Peyer's patch (tissue), 4 donors: ENCODE results near the gene DNASE1L3. TPM values are rescaled to one million over a fixed set of nuclear protein-coding genes. Genes with fewer than 3 reads are reported as not detected.

ENCODE experiments used
- DNase-seq, 3 donors: peaks; one replicate each; pipeline ENCODE4 v3.0.0-alpha.2; 2017 to 2019
- H3K27ac ChIP-seq, 4 donors: fragments of 200-600 bp; sonication (generic); one replicate each; pipeline ENCODE4 v1.5.1; 2016 to 2019
- H3K27me3 ChIP-seq, 2 donors: fragments of 200-600 bp; sonication (generic); one replicate each; pipeline ENCODE4 v1.5.1; 2019
- H3K36me3 ChIP-seq, 3 donors: fragments of 200-600 bp; sonication (generic); one replicate each; pipeline ENCODE4 v1.5.1; 2016 to 2019
- H3K4me1 ChIP-seq, 4 donors: fragments of 200-600 bp; sonication (generic); one replicate each; pipeline ENCODE4 v1.5.1; 2016 to 2019
- H3K4me3 ChIP-seq, 4 donors: fragments of 200-600 bp; sonication (generic); 1 replicate in 3 of 4; 2 replicates in 1 of 4; pipeline ENCODE4 v1.5.1; 2016 to 2019; ENCODE audit warnings: mild to moderate bottlenecking in 1 of 4
- H3K9me3 ChIP-seq, 4 donors: fragments of 200-600 bp; sonication (generic); one replicate each; pipeline ENCODE4 v1.5.1; 2016 to 2019; ENCODE audit warnings: mild to moderate bottlenecking in 1 of 4
- POLR2A ChIP-seq, 2 donors: fragments of 450-650 bp; IDR thresholded peaks; one replicate each; pipeline ENCODE4 v1.5.1; 2017; ENCODE audit warnings: antibody characterized with exemption in 2 of 2, mild to moderate bottlenecking in 2 of 2, moderate library complexity in 2 of 2
- total RNA-seq, 4 donors: library from RNA; depleted of rRNA; stranded (reverse); fragments of >200 nt; gene quantifications; one replicate each; pipeline ENCODE4 v1.1.0, GENCODE V29; 2016
- TF ChIP-seq, protein P1 (sequence below), 6 experiments: fragments of 450-650 bp in 4 of 6; fragments of 200-600 bp in 2 of 6; sonication (generic) in 1 of 6; IDR thresholded peaks; one replicate each; pipeline ENCODE4 v1.5.1; 2017 to 2019; ENCODE audit warnings: antibody characterized with exemption in 6 of 6, mild to moderate bottlenecking in 3 of 6, moderate library complexity in 1 of 6

DNASE1L3 gene
- total RNA-seq, 4 donors from 2014 or later = 1.9 to 47.0 (median 3.9) TPM

DNA sequence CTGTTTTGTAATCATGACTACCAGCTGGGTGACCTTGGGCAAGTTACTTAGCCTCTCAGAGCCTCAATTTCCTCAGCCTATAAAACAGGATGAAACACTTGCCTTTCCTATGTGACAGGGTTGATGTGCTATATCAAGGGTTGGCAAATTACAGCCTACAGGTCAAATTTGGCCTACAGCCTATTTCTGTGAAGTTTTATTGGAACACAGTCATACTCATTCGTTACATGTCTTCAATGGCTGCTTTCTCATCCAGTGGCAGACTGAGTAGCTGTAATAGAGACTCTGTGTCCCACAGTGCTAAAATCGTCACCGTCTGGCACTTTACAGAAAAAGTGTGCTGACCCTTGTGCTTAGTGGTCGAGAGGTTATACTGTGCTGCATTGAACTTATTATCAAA, 43.4 kb upstream of the DNASE1L3 start:
- H3K27me3 ChIP-seq = no peaks in the 10 kb centered on the region
- no peaks in the 10 kb centered on the region for H3K4me1 ChIP-seq
- H3K27ac ChIP-seq = peak overlapping the region in 1 of 4 donors; percentile 17
- H3K36me3 ChIP-seq = peaks cover 0 to 19% (median 0%) of the 10 kb centered on the region in 3 donors
- H3K4me3 ChIP-seq = no peak overlapping the region
- H3K9me3 ChIP-seq = no peaks in the 10 kb centered on the region
- DNase-seq = no peak
- TF ChIP-seq POLR2A (IDR thresholded peaks at IDR 0.05) = no peak
- TF ChIP-seq, protein P1, sequence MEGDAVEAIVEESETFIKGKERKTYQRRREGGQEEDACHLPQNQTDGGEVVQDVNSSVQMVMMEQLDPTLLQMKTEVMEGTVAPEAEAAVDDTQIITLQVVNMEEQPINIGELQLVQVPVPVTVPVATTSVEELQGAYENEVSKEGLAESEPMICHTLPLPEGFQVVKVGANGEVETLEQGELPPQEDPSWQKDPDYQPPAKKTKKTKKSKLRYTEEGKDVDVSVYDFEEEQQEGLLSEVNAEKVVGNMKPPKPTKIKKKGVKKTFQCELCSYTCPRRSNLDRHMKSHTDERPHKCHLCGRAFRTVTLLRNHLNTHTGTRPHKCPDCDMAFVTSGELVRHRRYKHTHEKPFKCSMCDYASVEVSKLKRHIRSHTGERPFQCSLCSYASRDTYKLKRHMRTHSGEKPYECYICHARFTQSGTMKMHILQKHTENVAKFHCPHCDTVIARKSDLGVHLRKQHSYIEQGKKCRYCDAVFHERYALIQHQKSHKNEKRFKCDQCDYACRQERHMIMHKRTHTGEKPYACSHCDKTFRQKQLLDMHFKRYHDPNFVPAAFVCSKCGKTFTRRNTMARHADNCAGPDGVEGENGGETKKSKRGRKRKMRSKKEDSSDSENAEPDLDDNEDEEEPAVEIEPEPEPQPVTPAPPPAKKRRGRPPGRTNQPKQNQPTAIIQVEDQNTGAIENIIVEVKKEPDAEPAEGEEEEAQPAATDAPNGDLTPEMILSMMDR (IDR thresholded peaks at IDR 0.05) = no peak

DNA sequence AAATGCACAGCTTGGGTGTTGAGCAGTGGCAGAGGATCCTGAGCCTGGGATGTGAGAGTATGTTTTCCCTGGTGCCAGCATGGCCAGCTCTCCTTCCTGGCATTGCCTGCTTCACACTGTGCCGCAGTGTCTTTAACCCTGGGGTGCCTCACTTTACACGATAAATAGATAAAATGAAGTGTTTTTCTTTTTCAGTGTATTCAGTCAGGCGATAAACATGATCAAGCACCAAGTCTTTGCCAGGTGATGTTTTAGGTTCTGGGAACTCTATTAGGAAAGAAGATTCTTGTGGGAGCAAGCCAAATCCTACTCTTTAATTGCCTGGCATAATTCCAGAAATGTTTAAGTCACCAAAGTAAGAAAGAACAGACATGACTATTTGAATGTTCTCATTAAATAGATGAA, 40.9 kb upstream of the DNASE1L3 start:
- TF ChIP-seq POLR2A (IDR thresholded peaks at IDR 0.05) = no peak
- TF ChIP-seq, protein P1 (IDR thresholded peaks at IDR 0.05) = no peak
- no peak for DNase-seq
- Histone ChIP-seq H3K27ac (no peak overlapping the region), H3K9me3 (no peaks in the 10 kb centered on the region), H3K36me3 (no peaks in the 10 kb centered on the region), H3K27me3 (no peaks in the 10 kb centered on the region), H3K4me3 (no peak overlapping the region), H3K4me1 (no peaks in the 10 kb centered on the region)

DNA sequence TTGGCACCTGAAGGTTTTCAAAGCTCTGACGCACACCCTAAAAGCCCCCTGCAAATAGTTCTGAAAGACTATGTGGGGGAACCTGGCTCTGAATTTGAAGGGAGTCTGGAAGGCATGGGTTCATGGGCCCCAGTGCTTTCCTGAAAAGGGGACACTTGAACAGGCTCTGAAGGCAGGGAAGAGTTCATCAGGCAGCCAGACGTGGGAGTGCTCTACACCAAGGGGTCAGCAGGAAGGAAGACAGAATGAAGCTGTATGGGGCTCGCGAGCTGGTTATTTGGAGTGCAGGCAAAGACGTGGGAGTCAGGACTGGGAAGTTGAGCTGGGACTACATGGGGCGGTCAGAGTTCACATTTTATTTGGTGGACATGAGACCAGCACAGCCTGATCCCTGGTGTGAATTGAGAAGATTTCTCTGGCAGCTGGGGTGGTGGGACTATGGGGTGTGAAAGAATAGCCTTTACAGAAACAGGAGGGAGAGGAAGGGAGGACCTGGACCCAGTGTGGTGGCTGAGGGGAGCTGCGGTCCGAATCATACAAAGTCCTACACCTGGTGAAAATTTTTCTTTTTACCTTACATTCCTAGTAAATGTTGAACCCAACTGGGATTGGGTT, 39.4 kb upstream of the DNASE1L3 start:
- Histone ChIP-seq H3K27ac (peak overlapping the region in 3 of 4 donors; percentile 40 to 85 (median 59)), H3K27me3 (no peaks in the 10 kb centered on the region), H3K4me1 (peaks cover 0 to 9% (median 0%) of the 10 kb centered on the region in 4 donors), H3K36me3 (no peaks in the 10 kb centered on the region), H3K4me3 (peak overlapping the region in 3 of 4 donors; percentile 0 to 50 (median 42)), H3K9me3 (no peaks in the 10 kb centered on the region)
- no peak for DNase-seq
- no peak for TF ChIP-seq POLR2A (IDR thresholded peaks at IDR 0.05)
- TF ChIP-seq, protein P1 (IDR thresholded peaks at IDR 0.05) = no peak

DNA sequence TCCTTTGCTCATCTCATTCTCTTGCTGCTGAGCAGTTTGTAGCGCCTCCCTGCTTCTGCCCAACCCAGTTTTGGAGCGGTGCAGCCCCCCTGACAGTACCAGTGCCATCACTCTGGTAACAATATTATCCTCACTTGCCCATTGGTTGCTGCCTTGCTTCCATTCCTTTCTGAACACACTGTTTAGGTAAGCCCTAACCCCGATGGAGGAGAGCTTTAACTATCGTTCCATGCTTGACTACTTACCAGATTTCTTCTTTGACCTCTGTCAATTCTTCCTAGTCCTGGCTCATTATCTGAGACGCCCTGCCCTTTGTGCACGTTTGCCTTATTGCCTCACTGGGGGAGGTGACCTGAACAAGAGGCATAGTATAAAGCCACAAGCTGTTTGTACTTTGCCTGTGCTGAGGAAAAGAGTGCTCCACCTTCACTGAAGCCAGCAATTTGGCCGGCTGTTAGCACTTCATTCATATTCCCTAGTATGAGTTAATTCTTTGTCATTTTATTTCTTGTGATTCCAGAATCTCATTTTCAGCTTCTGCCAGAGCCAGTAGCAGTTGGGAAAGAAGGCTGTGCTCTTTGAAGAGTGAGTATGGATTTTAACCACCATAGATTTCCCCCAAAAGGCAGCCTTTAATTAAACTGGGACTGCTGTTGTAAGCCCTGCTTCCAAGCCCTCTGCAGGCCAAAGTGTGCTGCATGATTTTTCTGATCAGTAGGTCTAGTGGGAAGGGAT, 38.8 kb upstream of the DNASE1L3 start:
- Histone ChIP-seq H3K36me3 (no peaks in the 10 kb centered on the region), H3K9me3 (no peaks in the 10 kb centered on the region), H3K4me3 (peak overlapping the region in 3 of 4 donors; percentile 0 to 50 (median 42)), H3K4me1 (peaks cover 0 to 12% (median 0%) of the 10 kb centered on the region in 4 donors), H3K27ac (peak overlapping the region in 3 of 4 donors; percentile 40 to 85 (median 59)), H3K27me3 (no peaks in the 10 kb centered on the region)
- peak in 2 of 3 donors; percentile 73 to 87 for DNase-seq
- TF ChIP-seq POLR2A (IDR thresholded peaks at IDR 0.05) = peak; percentile 75 to 93
- TF ChIP-seq, protein P1 (IDR thresholded peaks at IDR 0.05) = peak in 3 of 6 experiments; percentile 33 to 46 (median 43)

DNA sequence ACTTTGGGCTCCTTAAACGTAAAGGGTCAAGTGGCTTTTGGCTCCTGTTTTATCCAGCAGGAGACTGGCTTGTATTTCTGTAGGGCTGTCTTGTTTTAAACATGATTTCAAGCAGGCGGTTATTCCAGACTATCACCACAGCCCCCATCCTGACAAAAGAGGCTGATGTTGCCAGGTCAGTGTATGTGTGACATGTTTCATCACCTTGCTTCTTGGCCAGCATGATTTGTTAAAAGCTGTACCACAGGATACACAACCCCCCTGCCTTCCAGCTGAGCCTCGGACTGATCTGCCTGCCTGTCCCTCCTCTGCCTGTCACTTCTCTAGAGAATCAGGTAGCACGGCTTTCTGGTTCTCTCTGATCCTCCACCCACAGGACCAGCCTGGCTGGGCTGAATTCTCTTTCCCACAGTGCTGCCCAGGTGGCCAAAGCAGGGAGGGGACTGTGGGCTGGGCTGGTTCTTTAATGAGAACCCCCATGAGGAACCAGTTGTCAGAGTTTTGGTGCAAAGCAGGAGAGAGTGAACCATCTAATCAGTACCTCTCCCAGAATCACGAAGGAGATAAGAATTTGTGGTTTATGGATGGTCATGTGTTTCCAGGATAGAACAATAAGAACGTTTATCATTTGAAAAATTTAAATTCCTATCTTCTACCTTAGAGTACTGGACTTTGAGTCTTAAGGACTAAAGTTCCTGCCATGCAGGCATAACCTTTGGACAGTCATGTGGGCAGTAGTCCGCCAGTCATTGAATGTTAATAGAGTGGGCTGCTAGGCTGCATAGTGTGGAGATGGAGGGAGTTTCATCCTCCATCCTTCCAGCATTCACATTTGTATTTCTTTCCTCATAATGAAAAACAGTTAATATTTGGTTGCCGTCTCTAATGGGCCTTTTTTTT, 35.6 kb upstream of the DNASE1L3 start:
- no peak overlapping the region for H3K4me3 ChIP-seq
- TF ChIP-seq, protein P1 (IDR thresholded peaks at IDR 0.05) = no peak
- no peak for TF ChIP-seq POLR2A (IDR thresholded peaks at IDR 0.05)
- no peaks in the 10 kb centered on the region for H3K27me3 ChIP-seq
- no peaks in the 10 kb centered on the region for H3K9me3 ChIP-seq
- no peaks in the 10 kb centered on the region for H3K36me3 ChIP-seq
- H3K4me1 ChIP-seq = peaks cover 0 to 27% (median 2%) of the 10 kb centered on the region in 4 donors
- H3K27ac ChIP-seq = peak overlapping the region in 3 of 4 donors; percentile 11 to 66 (median 42)
- DNase-seq = no peak
